Measurements from ENCODE around the gene GIT2. TPM values are rescaled to one million over a fixed set of nuclear protein-coding genes. Genes with fewer than 3 reads are reported as not detected.
"Not testable (repeated sequence)": the region's sequence is repeated elsewhere in the genome, so short reads cannot be mapped to it uniquely, and the experiment has no call there.

Gene GIT2
- total RNA-seq, 4 donors from 2014 or later, result 39.8 to 62.9 (median 55.5) TPM

DNA sequence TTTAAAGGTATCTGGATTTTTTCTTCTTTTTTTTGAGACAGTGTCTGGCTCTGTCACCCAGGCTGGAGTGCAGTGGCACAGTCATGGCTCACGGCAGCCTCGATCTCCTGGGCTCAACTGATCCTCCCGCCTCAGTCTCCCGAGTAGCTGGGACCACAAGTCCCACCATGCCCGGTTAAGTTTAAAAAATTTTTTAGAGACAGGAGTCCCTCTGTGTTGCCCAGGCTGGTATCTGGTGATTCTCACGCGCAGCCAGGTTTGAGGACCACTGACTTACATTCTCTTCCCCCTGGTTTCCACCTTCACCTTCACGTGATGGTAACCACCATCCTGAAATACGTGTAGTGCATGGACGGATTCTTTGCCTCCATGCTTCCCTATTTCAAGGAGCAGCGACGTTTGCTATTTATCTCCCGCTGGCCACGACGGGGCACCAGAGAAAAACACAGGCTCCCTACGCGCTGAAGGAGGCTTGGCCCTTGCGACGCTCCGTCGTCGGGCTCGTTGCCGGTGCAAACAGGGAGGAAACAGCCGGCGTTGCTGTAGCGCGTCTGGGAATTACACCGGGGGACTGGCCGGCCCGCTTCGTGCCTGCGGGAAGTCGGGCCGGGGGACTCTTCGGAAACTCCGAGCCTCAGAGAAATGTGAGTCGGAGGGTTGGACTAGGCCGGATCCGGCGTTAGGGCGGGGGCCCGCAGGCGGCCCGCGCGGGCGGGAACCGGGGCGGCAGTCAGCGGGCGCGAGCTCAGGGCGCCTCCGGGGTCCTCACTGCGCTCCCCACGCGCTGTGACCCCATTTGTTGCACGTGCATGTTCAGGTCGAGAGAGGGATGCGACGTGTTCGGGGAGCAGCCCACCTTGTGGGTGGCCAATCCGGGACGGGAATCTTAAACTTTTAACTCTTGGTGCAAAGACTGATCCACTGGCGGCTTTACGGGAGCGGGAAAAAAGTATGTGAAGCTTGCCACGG is 96.1 kb downstream of the GIT2 start, which contains the start of gene TCHP:
TCHP (plus strand) TSS at position 492 of the 969 bp plus-strand sequence. CDS start 2,753 bp downstream, outside the sequence.
- TF ChIP-seq POLR2A (IDR thresholded peaks at IDR 0.05) (no peak), CTCF (IDR thresholded peaks at IDR 0.05) (peak in 4 of 5 experiments; percentile 18 to 67 (median 38)), EP300 (IDR thresholded peaks at IDR 0.05) (peak in 1 of 2 donors; percentile 90)
- DNase-seq (ENCODE audit: low spot score in 2 of 2), result peak; percentile 66 to 76
- peaks cover 0 to 30% (median 7%) of the 10 kb centered on the region in 4 donors for H3K4me1 ChIP-seq
- WGBS, 2 donors, result 2% methylated on average over 57 to 65 of the region's 69 CpGs
- H3K36me3 ChIP-seq, result peaks cover 0 to 23% (median 0%) of the 10 kb centered on the region in 3 donors
- H3K27me3 ChIP-seq, result no peaks in the 10 kb centered on the region
- peak within 1 kb of the TSS; percentile 53 to 93 (median 62) for H3K4me3 ChIP-seq
- no peaks in the 10 kb centered on the region for H3K9me3 ChIP-seq
- H3K27ac ChIP-seq, result peak within 1 kb of the TSS; percentile 66 to 87 (median 83)

DNA sequence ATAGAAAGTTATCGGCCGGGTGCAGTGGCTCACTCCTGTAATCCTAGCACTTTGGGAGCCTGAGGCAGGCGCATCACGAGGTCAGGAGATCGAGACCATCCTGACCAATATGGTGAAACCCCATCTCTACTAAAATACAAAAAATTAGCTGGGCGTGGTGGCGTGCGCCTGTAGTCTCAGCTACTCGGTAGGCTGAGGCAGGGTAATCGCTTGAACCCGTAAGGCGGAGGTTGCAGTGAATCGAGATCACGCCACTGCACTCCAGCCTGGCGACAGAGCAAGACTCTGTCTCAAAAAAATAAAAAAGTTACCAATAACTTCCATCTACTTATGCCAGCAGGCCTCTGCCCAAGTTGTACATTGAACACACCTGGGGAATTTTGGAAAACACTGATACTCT is 96.8 kb downstream of the GIT2 start:
- Histone ChIP-seq H3K36me3 (peaks cover 0 to 16% (median 0%) of the 10 kb centered on the region in 3 donors), H3K27ac (peak overlapping the region in 3 of 4 donors; percentile 82 to 87 (median 84)), H3K4me1 (peaks cover 0 to 30% (median 7%) of the 10 kb centered on the region in 4 donors), H3K4me3 (peak overlapping the region in 2 of 4 donors; percentile 71 to 93)
- not testable (repeated sequence) for H3K9me3 ChIP-seq; H3K27me3 ChIP-seq; DNase-seq (ENCODE audit: low spot score in 2 of 2)
- 88 to 90% methylated on average over 15 of the region's 15 CpGs for WGBS, 2 donors

DNA sequence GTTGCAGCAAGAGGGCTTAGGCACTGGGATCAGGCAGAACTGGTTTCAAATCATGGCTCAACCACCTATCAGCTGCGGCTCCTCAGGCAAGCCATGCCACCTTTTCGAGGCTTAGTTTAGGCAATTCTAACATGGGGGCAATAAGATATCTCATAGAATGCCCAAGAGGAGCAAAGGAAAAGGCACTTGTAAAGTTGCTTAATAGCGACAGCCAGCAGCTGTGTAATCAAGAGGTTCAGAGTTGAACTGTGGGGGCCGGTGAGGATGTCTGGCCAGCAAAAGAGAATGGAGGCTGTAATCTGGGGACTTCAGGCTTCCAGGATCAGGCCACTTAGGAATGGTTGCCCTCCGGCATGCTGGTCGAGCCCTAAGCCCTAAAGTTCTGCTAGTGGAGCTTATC is 99.1 kb downstream of the GIT2 start:
- WGBS, 2 donors, result 73 to 74% methylated on average over 6 of the region's 6 CpGs

GRCh38 chr12:109896188-109896587 is 100.0 kb downstream of the GIT2 start:
- no peak overlapping the region for H3K27ac ChIP-seq
- WGBS, 2 donors, result 85 to 87% methylated on average over 6 of the region's 6 CpGs
- no peaks in the 10 kb centered on the region for H3K27me3 ChIP-seq
- no peak for TF ChIP-seq POLR2A (IDR thresholded peaks at IDR 0.05)
- no peak for TF ChIP-seq EP300 (IDR thresholded peaks at IDR 0.05)
- TF ChIP-seq CTCF (IDR thresholded peaks at IDR 0.05), result no peak
- H3K36me3 ChIP-seq, result no peaks in the 10 kb centered on the region
- no peaks in the 10 kb centered on the region for H3K9me3 ChIP-seq
- H3K4me3 ChIP-seq, result no peak overlapping the region
- DNase-seq (ENCODE audit: low spot score in 2 of 2), result no peak
- H3K4me1 ChIP-seq, result peaks cover 0 to 14% (median 3%) of the 10 kb centered on the region in 4 donors

More for the DNA sequence above, 99.1 kb downstream of the GIT2 start:
- TF ChIP-seq CTCF (IDR thresholded peaks at IDR 0.05) (no peak), EP300 (IDR thresholded peaks at IDR 0.05) (no peak), POLR2A (IDR thresholded peaks at IDR 0.05) (no peak)
- H3K4me1 ChIP-seq, result peaks cover 0 to 22% (median 7%) of the 10 kb centered on the region in 4 donors
- no peaks in the 10 kb centered on the region for H3K27me3 ChIP-seq
- no peak for DNase-seq (ENCODE audit: low spot score in 2 of 2)
- no peaks in the 10 kb centered on the region for H3K9me3 ChIP-seq
- no peaks in the 10 kb centered on the region for H3K36me3 ChIP-seq
- no peak overlapping the region for H3K27ac ChIP-seq
- H3K4me3 ChIP-seq, result no peak overlapping the region

DNA sequence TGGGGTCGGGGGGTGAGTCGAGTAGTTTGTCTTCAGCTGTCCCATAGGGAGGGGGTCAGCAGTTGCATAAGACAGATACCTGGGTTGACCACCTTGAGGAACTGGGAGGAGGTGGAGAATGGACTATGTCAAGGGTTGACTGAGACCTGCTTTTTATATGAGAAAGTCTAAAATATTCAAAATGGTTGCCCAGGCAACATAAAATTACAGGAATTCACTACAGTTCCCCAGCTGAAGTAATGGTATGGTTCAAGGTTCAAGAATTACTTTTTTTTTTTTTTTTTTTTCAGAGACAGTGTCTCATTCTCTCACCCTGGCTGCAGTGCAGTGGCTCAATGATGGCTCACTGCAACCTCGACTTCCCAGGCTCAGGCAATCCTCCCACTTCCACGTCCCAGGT is 101.2 kb downstream of the GIT2 start:
- DNase-seq (ENCODE audit: low spot score in 2 of 2), result no peak
- H3K4me1 ChIP-seq, result peaks cover 0 to 8% (median 2%) of the 10 kb centered on the region in 4 donors
- no peaks in the 10 kb centered on the region for H3K27me3 ChIP-seq
- no peak overlapping the region for H3K4me3 ChIP-seq
- no peak for TF ChIP-seq POLR2A (IDR thresholded peaks at IDR 0.05)
- TF ChIP-seq CTCF (IDR thresholded peaks at IDR 0.05), result no peak
- TF ChIP-seq EP300 (IDR thresholded peaks at IDR 0.05), result no peak
- no peaks in the 10 kb centered on the region for H3K36me3 ChIP-seq
- 65 to 69% methylated on average over 4 of the region's 4 CpGs for WGBS, 2 donors
- H3K27ac ChIP-seq, result no peak overlapping the region
- no peaks in the 10 kb centered on the region for H3K9me3 ChIP-seq

Measured in tibial nerve (tissue), 4 donors.